Head of caudate nucleus (tissue), 42 donors: ENCODE data around the gene ALDH6A1.
"Not testable (repeated sequence)": the region's sequence is repeated elsewhere in the genome, so short reads cannot be mapped to it uniquely, and the experiment has no call there.

Experiments
- DNase-seq, 42 donors: peaks; one replicate each; pipeline versions ENCODE4 v3.0.0 to v3.0.0-alpha.2; 2020 to 2021; ENCODE audit warnings: mixed read lengths in 7 of 42
- intact Hi-C: fragments of 100-400 bp; cut with DNase I; formaldehyde crosslinking; loops from one replicate; pipeline ENCODE4 v1.15.0; 2022

ALDH6A1 gene

DNA sequence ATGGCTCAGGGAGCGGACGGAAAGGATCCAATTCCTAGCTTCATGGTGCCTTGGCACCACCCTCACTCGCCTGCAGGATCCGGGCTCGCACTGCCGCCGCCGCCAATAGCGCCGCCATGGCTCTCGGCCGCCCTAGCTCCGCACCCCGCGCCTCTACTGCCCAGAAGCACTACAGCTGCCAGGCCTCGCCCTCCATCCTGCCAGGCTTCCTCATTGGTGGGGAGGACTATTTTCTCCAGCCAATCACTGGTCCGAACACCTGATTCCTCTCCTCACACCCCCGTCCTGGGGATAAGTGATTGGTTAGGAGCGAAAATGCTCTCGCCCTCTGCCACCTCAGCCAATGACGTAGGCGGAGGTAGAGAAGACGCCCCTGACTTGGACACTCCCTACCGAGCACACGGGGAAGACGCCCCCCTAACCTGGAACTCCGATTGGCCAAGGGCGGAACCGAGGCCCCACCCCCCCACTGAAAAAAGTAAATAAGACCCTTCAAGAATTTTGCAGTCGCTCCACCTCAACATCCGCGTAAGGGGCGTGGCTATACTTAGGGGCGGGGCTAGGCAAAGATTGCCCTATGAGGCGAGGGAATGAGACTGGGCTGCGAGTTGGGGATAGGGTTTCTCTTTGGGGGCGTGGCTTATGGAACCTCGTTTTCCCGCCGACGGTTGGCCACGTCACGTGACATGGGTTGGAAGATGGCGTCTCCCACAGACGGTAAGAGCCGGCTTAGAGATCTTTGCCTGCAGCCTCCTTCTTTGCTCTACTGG lies at the start of gene ALDH6A1, which contains the start of gene LIN52:
Gene ALDH6A1, minus strand, starts transcription at position 177 of the 770 bp plus-strand sequence. Its CDS starts 59 bp downstream, at position 118.
Gene LIN52, plus strand, starts transcription at position 680 of the 770 bp plus-strand sequence. Its CDS starts 19 bp downstream, at position 699.
- DNase-seq: peak; percentile 95 to 100 (median 99)
- intact Hi-C loops: no loop called here

DNA sequence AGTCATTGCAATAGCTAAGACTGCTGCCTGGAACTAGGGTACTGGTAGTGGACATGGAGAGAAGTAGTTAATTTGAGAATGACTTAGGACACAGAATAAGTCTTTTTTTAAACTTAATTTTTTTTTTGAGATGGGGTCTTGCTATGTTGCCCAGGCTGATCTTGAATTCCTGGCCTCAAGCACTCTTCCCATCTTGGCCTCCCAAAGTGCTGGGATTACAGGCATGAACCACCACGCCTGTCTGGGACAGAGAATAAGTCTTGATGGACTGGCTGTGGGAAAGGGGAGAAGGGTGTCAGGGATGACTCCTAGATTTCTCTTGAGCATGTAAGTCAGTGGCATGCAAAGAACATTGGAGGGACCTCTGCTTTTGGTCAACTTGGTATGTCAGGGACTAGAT lies 43.4 kb upstream of the ALDH6A1 start:
- intact Hi-C loops: no loop called here
- DNase-seq: no peak

DNA sequence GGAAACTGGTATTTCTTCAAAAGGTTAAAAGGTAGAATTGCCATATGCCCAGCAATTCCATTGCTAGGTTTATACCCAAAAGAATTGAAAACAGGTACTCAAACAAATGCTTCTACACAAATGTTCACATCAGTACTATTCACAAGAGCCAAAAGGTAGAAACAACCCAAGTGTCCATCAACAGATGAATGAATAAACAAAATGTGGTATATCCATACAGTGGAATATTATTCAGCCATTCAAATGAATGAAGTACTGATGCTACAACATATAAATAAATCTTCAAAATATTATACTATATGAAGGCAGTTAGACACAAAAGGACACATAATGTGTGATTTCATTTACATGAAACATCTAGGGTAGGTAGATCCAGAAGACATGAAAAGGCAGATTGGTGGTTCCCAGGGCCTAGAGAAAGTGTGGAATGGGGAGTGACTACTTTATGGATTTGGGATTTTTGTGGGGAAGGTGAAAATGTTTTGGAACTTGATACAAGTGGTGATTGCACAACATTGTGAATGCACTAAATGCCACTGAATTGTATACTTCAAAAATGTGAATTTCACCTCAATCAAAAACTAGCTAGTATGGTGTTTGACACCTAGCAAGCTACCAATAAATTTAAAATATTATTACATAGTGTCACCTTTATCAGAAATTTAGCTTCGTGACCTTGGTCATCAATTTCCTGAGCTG lies 42.2 kb upstream of the ALDH6A1 start:
- intact Hi-C loops: no loop called here

DNA sequence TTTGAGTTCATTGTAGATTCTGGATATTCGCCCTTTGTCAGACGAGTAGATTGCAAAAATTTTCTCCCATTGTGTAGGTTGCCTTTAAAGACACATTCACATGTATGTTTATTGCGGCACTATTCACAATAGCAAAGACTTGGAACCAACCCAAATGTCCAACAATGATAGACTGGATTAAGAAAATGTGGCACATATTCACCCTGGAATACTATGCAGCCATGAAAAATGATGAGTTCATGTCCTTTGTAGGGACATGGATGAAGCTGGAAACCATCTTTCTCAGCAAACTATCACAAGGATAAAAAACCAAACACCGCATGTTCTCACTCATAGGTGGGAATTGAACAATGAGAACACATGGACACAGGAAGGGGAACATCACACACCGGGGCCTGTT lies 41.2 kb upstream of the ALDH6A1 start:
- intact Hi-C loops, DNase-seq: not testable (repeated sequence)

More for the DNA sequence above, 42.2 kb upstream of the ALDH6A1 start:
- DNase-seq: no peak

DNA sequence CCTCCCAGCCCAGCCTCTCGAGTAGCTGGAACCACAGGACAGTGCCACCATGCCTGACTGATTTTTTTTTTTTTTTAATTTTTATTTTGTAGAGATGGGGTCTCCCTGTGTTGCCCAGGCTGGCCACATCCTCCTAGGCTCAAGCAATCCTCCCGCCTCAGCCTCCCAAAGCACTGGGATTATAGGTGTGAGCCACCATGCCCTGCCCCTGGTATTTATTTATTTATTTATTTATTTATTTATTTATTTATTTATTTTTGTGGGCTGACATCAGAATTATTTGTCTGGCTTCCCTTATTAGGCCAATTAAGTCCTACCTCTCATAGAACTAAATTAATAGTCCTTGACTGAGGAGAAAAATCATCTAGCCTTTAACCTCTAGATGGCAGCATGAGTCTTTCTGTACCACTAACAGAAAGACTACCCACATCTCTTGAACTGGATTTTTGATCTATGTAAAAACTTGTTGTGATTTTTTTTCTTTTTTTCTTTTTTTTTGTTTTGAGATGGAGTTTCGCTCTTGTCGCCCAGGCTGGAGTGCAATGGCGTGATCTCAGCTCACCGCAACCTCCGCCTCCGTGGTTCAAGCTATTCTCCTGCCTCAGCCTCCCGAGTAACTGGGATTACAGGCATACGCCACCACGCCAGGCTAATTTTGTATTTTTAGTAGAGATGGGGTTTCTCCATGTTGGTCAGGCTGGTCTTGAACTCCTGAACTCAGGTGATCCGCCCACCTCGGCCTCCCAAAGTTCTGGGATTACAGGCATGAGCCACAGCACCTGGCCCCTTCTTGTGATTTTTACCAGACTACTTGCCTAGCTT lies 27.4 kb upstream of the ALDH6A1 start:
- intact Hi-C loops: loop anchor here (5.0 kb wide), 1 partner anchor 136 kb away; no protein-coding TSS in a partner anchor
- DNase-seq: peak in 5 of 42 donors; percentile 4 to 48 (median 17)

DNA sequence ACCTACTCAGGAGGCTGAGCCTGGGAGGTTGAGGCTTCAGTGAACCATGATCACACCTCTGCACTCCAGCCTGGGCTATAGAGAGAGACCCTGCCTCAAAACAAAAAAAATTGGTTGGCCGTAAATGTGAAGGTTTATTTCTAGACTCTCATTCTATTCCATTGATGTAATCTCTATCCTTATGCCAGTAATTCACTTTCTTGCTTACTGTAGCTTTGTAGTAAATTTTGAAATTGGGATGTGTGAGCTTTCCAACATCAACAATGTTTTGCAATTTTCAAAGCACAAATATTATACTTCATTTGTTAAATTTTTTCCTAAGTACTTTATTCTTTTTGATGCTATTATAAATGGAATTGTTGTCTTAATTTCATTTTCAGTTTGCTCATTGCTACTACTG lies 25.1 kb upstream of the ALDH6A1 start:
- intact Hi-C loops: no loop called here
- no peak for DNase-seq

DNA sequence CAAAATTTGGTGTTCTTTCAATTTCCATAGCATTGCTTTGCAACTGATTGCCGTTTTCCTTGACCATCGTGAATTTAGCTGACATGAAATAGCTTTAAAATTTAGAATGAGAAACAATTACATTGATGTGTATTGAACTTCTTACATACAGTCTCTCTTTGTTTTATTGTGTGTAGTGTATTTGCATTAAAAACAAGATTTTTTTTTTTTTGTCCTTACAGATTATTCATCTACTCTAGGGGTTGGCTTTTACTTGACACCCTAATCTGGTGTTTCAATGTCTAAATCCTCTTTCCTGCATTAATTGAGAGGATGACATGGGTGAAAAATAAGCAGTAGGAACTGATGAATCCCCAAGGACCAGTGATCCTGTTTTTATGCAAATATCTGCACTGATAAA lies 21.1 kb upstream of the ALDH6A1 start:
- no peak for DNase-seq

DNA sequence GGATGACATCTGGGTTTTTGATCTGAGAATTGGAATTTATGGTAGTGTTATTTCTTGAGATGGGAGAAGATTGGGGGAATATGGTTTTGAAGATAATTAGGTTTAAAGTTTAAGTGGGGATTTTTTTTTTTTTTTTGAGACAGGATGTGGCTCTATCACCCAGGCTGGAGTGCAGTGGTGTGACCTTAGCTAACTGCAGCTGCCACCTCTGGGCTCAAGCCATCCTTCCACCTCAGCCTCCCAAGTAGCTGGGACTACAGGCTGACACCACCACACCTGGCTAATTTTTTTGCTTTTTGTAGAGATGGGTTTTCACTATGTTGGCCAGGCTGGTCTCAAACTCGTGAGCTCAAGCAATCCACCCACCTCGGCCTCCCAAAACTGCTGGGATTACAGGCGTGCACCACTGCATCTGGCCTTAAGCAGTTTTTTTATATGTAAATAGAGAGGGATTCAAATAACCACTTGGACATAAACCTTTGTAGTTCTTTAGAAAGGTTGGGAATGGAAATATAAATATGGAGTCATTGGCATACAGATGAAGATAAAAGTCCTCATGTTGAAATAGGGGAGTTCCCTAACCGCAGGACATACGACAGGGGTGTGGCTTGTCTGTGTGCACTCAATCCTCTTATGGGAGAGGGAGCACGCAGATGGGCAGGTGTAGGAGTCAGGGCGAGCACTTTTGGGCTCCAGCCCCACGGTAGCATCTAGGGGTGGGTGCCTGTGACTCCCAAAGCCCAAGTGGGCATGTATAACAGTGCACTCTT lies 5.2 kb upstream of the ALDH6A1 start:
- intact Hi-C loops: no loop called here
- DNase-seq: peak in 1 of 42 donors; percentile 22

More for the DNA sequence above, 21.1 kb upstream of the ALDH6A1 start:
- intact Hi-C loops: no loop called here

DNA sequence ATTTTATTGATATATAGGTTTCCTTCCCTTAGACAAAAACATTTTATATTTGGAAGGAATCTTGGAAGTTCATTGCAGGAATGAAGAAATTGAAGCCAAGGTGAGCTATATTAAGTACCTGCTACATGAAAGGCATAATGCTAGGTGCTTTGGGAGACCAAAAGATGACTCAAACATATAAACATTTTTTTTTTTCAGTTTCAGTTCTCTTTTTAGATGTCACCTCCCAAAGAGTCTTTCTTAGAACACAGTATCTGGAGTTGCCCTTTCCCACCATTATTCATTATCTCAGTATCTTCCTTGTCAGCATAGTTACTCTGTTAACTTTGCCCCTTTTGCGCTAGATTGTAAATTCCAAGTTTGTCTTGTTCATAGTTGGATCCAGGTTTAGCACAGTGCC lies 1.6 kb upstream of the ALDH6A1 start:
- intact Hi-C loops: no loop called here
- DNase-seq: peak in 1 of 42 donors; percentile 3

DNA sequence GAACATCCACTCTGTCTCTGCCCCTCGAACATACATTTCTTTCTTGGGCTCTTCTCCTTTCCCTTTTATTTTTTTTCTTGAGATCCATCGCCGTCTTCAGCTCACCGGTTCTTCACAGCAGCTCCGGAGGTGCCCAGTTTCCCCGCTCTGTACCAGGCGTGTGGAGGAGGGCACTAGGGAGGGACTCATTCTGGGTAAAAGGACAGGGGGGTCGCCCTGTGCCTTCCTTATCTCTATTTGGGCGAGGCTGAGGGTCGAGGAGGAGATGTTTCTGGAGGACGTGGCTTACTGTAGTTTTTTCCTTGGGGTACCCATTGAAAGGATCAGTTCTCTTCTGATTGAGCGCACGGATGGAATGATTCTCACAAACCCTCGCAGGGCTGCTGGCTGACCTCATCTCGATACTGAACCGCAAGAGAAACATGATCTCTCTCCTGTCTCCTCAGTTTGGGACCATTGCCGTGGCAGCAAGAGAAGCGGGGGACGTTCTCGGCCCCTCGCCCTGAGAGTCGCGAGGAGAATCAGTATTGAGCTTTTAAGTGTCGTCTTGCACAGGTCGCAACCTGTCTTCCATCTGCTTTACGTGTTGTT lies 889 bp upstream of the ALDH6A1 start:
- peak in 4 of 42 donors; percentile 1 to 26 (median 6) for DNase-seq
- intact Hi-C loops: no loop called here

DNA sequence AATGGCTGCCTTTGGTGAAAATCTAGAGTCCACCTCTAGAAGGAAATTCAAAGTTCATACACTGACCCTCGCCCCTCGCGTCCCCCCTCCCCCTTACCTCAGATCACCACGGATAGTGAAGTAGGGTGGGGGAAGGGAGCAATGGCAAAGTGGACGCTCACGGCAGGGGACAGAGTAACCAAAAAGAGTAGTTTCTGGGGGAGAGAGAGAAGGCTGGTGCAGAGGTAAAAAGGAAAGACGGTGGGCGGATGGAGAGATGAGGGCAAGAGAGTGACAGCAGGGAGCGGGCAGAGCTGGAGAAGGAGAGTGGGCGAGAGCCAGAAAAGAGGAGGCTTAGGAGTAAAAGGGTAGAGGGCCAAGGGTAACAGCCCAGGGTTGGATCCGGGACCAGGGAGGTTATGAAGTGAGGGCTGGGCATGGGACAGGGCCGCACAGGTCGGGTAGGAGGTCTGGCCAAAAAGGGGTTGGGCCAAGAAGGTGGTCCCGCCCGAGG lies 423 bp downstream of the ALDH6A1 start:
- intact Hi-C loops: no loop called here
- DNase-seq: peak in 1 of 42 donors; percentile 22

DNA sequence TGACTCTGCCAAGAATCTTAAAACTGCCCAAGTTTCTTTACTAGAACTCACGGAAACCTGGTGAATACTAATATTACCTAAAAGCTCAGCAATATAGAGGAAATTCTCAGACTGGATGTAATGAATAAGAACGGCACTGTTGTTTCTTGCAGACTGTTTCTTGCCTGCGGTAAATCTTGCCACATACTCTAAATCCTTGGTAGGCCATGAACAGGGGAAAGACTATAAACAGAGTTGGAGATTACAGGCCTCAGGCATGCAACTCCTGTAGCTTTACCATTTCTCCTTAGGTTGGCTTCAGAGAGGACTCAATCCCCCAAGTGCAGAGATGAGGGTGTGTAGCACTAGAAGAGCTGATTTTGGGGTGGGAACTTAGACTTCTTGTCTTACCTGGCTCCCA lies 1.1 kb downstream of the ALDH6A1 start:
- peak in 1 of 42 donors; percentile 8 for DNase-seq
- intact Hi-C loops: no loop called here

DNA sequence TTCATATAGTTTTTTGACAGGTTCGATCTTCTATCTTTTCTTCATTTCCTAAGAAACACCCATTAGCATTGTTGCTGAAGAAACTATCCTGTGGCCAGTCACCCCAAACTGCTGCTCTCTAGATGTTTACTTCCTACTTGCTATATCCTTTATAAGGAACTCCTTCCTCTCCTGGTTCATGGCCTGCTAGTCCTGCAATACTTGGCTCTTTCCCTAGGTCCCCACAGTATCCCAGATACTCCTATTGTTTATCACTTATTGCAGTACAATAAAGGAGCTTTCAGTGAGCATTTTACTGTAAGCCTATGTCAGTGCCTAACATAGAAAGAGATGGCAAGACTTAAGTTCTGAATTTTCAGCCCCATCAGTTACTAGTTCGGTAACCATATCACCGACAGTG lies 2.8 kb downstream of the ALDH6A1 start:
- intact Hi-C loops: no loop called here
- DNase-seq: no peak

DNA sequence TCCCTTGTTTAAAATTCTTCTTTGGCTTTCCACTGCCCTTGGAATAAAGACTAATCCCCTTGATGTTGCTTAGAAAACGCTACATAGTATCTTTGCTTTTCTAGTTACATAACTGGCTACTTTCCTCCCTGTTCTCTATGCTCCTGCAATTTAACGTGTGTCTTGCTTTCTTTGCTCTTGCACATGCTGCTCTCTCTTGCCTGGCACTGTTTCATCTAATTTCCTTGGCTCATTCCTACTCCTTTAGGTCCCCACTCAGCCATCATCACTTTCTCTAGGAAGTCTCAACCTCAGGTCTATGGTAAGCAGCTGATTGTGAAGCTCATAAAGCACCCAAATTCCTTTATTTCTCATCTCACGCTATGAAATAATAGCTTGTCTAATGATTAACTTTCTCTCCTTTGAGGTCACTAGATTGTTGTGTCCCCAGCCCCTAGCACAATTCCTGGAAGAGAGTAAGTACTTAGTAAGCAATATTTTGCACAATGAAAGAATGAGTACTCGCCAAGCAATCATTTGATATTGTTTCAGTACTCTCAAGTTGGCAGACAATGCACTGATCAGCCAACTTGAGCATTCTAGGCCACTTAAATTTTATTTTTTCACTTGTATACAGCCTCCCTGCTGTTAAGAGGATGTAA lies 3.3 kb downstream of the ALDH6A1 start:
- intact Hi-C loops: no loop called here
- peak in 1 of 42 donors; percentile 10 for DNase-seq

DNA sequence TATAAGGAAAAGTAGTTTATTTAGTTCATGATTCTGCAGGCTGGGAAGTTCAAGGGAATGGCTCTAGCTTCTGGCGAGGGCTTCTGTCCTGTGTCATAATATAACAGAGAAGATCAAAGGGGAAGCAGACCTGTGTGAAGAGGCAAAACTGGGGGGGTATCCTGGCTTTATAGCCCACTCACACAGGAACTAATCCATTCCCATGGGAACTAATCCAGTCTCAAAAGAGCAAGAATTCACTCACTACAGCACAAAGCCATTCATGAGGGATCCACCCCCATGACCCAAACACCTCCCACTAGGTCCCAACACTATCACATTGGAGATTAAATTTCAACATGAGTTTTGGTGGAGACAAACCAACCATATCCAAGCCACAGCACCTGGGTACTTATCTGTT lies 6.9 kb downstream of the ALDH6A1 start:
- intact Hi-C loops: no loop called here
- no peak for DNase-seq

DNA sequence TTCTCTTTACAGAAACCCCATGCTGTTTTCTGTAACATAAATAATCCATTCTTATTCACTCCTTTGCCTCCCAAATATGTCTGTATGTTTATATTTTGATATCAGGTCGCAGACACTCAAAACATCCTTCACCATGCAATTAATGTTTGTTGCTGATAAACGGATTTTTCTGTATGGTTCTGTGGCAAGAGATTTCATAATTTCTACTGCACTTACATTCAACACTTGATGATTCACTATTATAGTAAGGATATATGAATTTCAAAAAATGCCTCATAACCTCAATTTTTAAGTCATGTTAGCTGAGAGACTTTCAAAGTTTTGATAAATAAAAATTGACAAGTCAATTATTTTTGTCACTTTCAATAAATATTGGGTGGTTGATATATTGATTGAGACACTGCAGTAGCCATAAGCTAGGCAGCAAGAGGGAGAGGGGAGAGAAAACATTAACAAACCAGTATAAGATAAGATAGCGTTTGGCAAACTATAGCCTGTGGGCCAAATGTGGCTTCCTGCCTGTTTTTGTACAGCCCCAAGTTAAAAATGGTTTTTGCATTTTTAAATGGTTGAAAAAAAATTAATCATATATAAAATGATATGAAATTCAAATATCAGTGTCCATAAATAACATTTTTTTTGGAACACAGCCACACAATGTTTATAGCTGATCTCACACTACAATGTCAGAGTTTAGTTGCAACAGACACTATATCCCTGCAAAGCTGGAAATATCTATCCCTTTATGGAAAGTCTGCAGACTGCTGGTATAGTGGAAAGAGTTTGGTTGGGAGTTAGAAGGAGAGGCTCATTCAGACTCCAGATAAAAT lies 18.3 kb downstream of the ALDH6A1 start:
- intact Hi-C loops: no loop called here

DNA sequence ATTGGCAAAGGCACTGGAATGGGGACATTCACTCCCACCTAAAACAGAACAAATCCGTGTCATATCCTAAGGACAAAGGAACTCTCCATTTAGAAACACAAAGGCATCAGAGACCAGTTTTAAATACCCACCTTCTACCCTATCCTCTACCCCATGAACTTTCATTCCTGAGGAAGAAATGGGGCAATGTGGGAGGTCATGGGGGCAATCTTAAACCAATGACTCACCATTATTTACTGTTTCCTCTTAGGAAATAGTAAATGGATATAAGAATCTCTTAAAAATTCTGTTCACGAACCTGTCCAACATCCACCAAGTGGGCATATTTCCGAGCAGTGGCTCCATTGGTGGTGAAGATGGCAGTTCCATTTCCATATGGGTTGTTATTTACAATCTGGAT lies 19.4 kb downstream of the ALDH6A1 start:
- intact Hi-C loops: no loop called here
- DNase-seq: no peak

More for the DNA sequence above, 18.3 kb downstream of the ALDH6A1 start:
- DNase-seq: no peak
